GM12892 (cell line): ENCODE measurements around the gene DDRGK1.
A peak's percentile ranks its signal among the peaks of the same experiment; 100 is the strongest.
"Not testable (repeated sequence)": the region's sequence is repeated elsewhere in the genome, so short reads cannot be mapped to it uniquely, and the experiment has no call there.

Experiments used
- DNase-seq: peaks from one replicate; pipeline ENCODE4 v3.0.0; 2011; ENCODE audit not compliant: insufficient read length
- FAIRE-seq: peaks from 2 replicates; lab custom pipeline; 2011; peaks lifted over from hg19 to GRCh38; lab: Jason Lieb, UNC
- POLR2A ChIP-seq: IDR thresholded peaks from 2 replicates; pipeline ENCODE4 v1.6.1; 2011; ENCODE audit warnings: low read depth, low read length, control low read depth
- POLR2AphosphoS5 ChIP-seq: IDR thresholded peaks from 2 replicates; pipeline ENCODE4 v1.6.1; 2011; ENCODE audit warnings: low read depth, low read length, control low read depth
- TAF1 ChIP-seq: IDR thresholded peaks from 2 replicates; pipeline ENCODE4 v1.6.1; 2011; ENCODE audit warnings: low read depth, mild to moderate bottlenecking, control low read depth, low read length, borderline replicate concordance

The DDRGK1 gene

DNA sequence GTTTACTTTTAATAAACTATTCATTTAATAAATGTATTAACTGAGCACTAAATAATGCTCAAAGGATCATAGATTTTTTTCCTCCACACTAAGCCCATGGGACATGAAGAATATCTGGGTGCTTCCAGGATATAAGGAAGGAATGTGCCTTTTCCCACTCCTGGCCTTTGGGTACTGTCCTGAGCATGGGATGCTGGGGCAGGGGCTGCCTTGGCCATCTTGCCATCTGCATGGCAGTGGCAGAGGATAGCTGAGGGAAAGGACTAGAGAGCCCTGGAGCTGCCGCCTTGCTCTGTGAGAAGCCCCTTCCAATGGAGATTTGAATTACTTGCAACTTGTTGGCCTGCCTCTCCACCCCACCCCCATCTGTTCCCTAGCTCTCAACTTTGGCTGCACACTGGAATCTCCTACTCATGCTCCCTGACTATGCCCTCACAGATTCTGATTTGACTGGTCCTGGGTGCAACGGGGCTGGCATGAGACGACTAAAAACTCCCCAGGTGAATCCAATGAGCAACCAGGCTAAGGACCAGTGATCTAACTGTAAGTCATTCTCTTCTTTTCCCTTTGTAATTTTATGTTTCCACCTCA, 15.6 kb downstream of the DDRGK1 start:
- DNase-seq (no peak), FAIRE-seq (no peak)
- TF ChIP-seq POLR2AphosphoS5 = no peak
- no peak; the same call in 1 of the 2 replicates for TF ChIP-seq POLR2A
- TF ChIP-seq TAF1 = no peak

DNA sequence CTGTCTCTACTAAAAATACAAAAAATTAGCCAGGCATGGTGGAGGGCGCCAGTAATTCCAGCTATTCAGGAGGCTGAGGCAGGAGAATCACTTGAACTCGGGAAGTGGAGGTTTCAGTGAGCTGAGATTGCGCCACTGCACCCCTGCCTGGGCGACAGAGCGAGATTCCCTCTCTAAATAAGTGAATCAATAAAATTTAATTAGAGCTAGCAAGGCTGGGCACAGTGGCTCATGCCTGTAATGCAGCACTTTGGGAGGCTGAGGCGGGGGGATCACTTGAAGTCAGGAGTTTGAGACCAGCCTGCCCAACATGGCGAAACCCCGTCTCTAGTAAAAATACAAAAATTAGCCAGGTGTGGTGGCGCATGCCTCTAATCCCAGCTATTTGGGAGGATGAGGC, 16.6 kb downstream of the DDRGK1 start:
- not testable (repeated sequence) for FAIRE-seq, DNase-seq

- DNase-seq (no peak), FAIRE-seq (no peak)
- TF ChIP-seq POLR2AphosphoS5 = no peak
- no peak for TF ChIP-seq TAF1
- TF ChIP-seq POLR2A = no peak
These were observed 20.4 kb downstream of the DDRGK1 start for GRCh38 chr20:3183896-3184612.

DNA sequence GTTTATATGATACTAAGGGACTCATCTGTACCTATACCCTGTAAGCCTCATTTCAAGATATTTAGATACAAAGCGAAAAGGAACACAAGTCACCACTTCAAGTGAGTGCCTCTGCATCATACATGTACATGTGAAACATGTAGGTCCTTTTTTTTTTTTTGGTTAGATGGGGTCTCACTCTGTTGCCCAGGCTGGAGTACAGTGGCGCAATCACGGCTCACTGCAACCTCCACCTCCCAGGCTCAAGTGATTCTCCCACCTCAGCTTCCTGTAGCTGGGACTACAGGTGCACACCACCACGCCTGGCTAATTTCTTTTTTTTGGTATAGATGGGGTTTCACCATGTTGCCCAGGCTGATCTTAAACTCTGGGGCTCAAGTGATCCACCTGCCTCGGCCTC, 22.1 kb downstream of the DDRGK1 start:
- DNase-seq, FAIRE-seq: not testable (repeated sequence)

GRCh38 chr20:3181270-3181669, 23.2 kb downstream of the DDRGK1 start:
- FAIRE-seq = no peak
- TF ChIP-seq POLR2AphosphoS5 (no peak), POLR2A (no peak), TAF1 (no peak)
- no peak for DNase-seq

DNA sequence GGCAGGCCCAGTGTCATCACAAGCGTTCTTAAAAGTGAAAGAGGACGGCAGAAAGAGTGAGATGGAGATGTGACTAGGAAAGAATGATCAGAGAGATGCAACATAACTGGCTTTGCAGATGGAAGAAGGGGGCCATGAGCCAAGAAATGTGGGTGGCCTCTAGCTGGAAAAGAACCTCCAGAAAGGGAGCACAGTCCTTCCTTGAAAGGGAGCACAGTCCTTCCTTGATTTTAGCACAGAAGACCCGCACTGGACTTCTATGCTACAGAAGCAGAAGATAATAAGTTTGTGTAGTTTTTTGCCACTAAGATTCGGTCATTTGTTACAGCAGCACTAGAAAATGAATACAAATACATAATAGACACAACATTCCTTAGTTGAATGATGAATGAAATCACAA, 24.2 kb downstream of the DDRGK1 start:
- DNase-seq (no peak), FAIRE-seq (no peak)
- TF ChIP-seq POLR2A = no peak
- no peak for TF ChIP-seq POLR2AphosphoS5
- no peak for TF ChIP-seq TAF1

GRCh38 chr20:3177746-3178485, 26.6 kb downstream of the DDRGK1 start:
- DNase-seq = no peak
- no peak for FAIRE-seq
- TF ChIP-seq TAF1 = no peak
- no peak for TF ChIP-seq POLR2AphosphoS5
- TF ChIP-seq POLR2A = no peak

- FAIRE-seq (no peak), DNase-seq (no peak)
- TF ChIP-seq POLR2A (no peak), POLR2AphosphoS5 (no peak), TAF1 (no peak)
These were observed 29.2 kb downstream of the DDRGK1 start for GRCh38 chr20:3175270-3175669.

DNA sequence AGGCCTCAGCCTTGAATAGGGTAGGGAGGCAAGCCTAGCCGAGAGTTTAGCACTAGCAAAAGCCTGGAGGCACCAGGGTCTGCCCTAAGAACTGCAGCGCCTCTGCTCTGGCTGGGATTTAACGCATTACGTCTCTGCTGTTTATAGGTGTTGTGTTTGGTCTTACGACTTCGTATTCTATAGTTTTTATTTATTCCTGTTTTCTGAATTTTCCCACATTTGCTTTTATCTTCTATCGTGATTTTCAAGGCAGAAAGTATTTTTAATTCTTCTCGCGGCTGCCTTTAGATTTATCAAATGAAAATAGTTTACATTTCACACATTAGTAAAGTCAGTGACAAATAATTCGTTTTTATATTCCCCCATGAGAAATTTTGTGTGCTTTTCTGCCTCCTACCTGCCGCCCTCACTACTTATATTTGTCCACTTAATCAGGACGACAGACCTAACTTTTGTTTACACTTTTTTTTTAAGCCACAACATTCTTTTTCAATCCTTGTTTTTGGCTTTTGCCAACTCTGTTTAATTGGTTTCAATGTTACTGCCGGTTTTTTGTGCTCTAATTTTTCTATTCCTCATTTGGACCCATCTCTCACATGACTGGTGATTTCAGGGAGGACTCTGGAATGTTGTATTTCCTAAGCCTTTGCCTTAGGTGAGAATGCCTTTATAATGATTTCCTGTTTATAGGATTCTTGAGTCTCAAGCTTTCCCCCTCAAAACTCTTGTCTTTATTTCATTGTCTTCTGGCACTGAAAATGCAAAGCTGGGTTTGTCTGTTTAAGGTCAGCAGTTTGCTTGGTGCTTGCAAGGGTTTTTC, 29.8 kb downstream of the DDRGK1 start:
- TF ChIP-seq POLR2AphosphoS5 (no peak), TAF1 (no peak), POLR2A (no peak)
- DNase-seq (no peak), FAIRE-seq (no peak)

- DNase-seq (peak; percentile 96), FAIRE-seq (peak; percentile 48)
- no peak for TF ChIP-seq POLR2A
- no peak for TF ChIP-seq TAF1
- no peak for TF ChIP-seq POLR2AphosphoS5
These were observed 30.7 kb downstream of the DDRGK1 start for GRCh38 chr20:3173610-3174441.
